H7 (cell line): ENCODE measurements around the gene FUS. TPM values are rescaled to one million over a fixed set of nuclear protein-coding genes. Genes with fewer than 3 reads are reported as not detected.
"Not testable (repeated sequence)": the region's sequence is repeated elsewhere in the genome, so short reads cannot be mapped to it uniquely, and the experiment has no call there.

Experiments used
- DNase-seq: peaks from one replicate; pipeline ENCODE4 v3.0.0; 2012
- H3K27me3 ChIP-seq: 2 replicates; pipeline ENCODE4 v1.6.0; 2011; ENCODE audit warnings: mild to moderate bottlenecking, low read length; ENCODE audit not compliant: control insufficient read depth, insufficient read depth
- H3K36me3 ChIP-seq: replicated peaks from 2 replicates; pipeline ENCODE4 v1.5.1; 2011; ENCODE audit warnings: low read length; ENCODE audit not compliant: control insufficient read depth, insufficient read depth
- H3K4me3 ChIP-seq: 2 replicates; pipeline ENCODE4 v1.5.1; 2011; ENCODE audit warnings: low read depth, mild to moderate bottlenecking, control low read depth, low read length, moderate library complexity; ENCODE audit not compliant: insufficient read depth
- total RNA-seq: library from RNA; depleted of rRNA; stranded (reverse); fragments of >200 nt; shearing (Covaris generic); gene quantifications from 2 replicates; pipeline ENCODE4 v1.2.3, GENCODE V29; 2014; rRNA removed

Gene FUS
- total RNA-seq: 35.3 and 39.8 TPM in 2 replicates

DNA sequence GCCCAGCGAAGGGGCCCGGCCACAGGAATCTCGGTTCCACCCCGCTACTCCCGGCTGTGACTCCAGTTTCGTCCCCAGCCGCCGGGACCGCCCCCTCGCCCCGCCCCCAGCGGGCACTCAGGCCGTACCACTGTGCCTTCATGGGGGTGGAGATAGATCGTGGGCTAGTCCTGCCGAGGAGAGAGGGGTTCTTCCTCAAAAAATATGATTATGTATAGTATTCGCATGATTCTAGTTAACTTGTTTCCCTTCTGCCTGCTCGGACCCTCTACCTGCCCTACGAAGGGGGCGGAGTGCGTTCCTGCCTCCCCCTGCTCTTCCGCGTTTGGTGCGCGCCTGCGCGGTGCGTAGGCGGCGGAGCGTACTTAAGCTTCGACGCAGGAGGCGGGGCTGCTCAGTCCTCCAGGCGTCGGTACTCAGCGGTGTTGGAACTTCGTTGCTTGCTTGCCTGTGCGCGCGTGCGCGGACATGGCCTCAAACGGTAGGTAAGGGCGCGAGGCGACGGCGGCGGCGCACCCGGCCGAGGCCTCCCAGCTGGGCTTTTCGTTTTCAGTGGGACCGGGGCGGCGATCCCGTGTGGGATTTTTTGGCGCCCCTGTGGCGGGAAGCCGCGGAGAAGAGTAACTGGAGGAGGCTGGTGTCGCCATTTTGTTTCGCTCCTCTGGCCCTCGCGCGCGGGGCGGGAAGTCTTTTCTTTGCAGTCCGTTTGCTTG lies at the start of gene FUS:
TSS of gene FUS (plus strand) at position 393 of the 713 bp plus-strand sequence. CDS start at position 469, 76 bp downstream.
- Histone ChIP-seq H3K27me3 (no peaks in the 10 kb centered on the region), H3K4me3 (peak within 1 kb of the TSS; percentile 93), H3K36me3 (peaks cover 23% of the 10 kb centered on the region)
- DNase-seq: peak; percentile 99

DNA sequence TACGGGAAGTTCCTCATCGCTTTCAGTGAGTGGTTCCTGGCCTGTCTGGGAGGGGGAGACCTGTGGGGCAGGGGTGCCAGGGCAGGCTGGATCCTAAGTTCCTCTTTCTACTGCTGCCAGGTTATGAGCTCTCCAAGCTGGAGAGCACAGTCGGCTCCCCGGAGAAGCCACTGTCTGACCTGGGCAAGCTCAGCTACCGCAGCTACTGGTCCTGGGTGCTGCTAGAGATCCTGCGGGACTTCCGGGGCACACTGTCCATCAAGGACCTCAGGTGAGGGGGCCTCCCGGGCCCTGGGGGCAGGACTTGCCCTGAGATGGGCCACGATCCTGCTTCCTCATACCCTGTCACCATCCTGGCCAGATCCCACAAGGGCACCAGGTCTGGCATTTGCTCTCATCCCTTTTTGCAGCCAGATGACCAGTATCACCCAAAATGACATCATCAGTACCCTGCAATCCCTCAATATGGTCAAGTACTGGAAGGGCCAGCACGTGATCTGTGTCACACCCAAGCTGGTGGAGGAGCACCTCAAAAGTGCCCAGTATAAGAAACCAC lies 49.5 kb upstream of the FUS start:
- Histone ChIP-seq H3K4me3 (no peak overlapping the region), H3K36me3 (peaks cover 15% of the 10 kb centered on the region), H3K27me3 (no peaks in the 10 kb centered on the region)
- DNase-seq: peak; percentile 61

DNA sequence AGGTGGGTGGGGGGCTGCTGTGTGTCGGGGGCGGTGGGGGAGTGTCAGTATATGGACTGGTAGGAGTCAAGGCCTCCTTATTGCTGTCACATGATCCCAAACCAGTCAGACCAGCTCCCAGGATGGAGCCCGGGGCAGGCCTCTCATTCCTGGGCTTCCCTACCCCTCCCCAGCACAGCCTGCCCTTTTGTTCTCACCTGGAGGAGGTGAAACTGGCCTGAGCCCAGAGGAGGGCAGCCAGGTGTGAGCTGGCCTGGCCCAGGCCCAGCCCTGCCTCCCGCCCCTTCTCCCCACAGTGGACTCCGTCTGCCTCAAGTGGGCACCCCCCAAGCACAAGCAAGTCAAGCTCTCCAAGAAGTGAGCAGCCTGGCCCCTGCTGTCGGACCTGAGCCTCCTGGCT lies 49.0 kb upstream of the FUS start:
- peak; percentile 86 for DNase-seq
- Histone ChIP-seq H3K4me3 (no peak overlapping the region), H3K36me3 (peaks cover 15% of the 10 kb centered on the region), H3K27me3 (no peaks in the 10 kb centered on the region)

DNA sequence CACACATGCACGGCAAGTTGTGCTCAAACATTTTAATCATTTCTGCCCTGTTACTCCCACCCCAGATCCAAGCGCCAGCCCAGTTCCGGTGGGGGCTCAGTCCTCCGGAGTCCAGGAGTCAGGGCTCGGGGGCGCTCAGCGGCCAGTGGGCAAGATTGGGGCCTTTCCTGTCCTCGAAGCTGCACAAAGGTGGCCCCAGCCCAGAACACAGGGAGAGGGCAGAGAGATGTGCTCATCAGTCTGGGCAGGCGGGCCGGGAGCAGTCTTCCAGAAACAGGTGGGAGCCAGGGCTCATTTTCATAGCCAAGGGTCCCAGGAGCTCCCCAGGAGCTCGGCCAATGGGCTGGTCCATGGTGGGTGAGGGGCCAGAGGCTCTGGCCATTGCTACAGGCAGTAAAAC lies 48.5 kb upstream of the FUS start:
- Histone ChIP-seq H3K4me3 (no peak overlapping the region), H3K27me3 (no peaks in the 10 kb centered on the region), H3K36me3 (peaks cover 15% of the 10 kb centered on the region)
- no peak for DNase-seq

DNA sequence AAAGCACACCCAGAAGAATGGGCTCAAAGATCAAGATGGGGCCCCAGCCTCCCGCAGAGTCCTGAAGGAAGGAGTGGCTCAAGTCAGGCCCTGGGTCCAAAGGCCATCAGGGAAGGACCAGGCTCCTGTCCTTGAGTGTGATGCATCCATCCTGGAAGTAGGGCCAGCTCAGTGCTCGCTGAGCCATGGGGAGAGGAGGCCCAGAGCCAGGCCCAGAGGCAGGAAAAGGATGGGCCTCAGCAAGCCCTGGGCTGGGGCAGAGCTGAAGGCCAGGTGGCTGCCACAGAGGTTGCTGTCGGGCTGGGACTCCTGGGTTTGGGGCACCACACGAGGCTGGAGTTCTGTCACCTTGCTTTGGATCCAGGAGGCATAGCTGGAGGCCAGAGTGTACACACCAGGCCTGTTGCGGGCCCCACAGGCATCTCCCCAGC lies 48.1 kb upstream of the FUS start:
- peak; percentile 30 for DNase-seq
- Histone ChIP-seq H3K27me3 (no peaks in the 10 kb centered on the region), H3K4me3 (no peak overlapping the region), H3K36me3 (peaks cover 15% of the 10 kb centered on the region)

DNA sequence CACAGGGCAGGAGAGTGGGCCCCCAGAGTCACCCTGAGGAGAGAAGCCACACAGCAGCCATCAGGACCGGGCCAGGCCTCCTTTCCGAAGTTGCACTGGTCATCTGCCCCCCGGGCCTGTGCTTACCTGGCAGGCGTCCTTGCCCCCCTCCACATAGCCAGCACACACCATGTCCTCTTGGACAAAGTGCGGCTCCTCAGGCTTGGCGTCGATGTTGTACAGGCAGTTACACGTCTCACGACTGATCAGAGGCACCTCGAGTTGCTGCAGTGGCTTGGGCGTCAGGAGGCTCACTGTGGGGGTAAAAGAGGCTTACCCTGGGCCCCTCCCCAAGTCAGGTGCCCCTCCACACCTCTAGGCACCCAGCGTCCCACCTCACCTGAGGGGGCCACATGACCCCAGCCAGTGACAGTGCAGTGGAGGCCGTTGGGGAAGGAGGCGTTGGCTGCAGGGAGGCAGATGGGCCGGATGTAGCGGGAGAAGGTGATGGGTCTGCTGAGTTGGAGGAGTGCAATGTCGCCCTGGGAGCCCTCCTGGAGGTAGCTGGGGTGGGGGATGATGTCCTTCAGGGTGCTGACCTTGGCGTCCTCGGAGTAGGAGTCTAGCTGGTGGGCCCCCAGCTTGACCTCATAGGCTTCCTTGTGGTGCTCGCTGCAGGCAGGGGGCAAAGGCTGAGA lies 47.5 kb upstream of the FUS start:
- DNase-seq: peak; percentile 39
- no peak overlapping the region for H3K4me3 ChIP-seq
- H3K36me3 ChIP-seq: peaks cover 13% of the 10 kb centered on the region
- no peaks in the 10 kb centered on the region for H3K27me3 ChIP-seq

DNA sequence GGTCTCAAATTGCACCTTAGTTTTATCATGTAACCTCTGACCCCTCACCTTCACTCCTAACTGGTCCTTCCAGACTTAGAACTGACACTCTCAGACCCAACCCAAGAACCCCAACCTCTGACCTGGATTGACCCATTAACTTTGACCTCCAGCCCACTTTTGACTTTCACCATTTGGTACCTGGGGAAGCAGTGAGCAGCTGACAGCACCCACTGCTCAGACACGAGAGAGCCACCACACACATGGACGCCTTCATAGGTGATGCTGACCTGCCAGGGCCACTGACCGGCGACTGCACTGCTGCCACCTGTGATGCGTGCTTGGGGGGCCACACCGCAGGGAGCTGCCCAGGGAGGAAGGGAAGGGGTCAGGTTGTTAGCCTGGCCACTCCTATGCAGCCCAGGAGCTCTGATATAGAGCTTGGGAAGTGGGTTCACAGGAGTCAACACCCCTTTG lies 46.9 kb upstream of the FUS start:
- no peak for DNase-seq
- Histone ChIP-seq H3K4me3 (no peak overlapping the region), H3K27me3 (no peaks in the 10 kb centered on the region), H3K36me3 (peaks cover 13% of the 10 kb centered on the region)

DNA sequence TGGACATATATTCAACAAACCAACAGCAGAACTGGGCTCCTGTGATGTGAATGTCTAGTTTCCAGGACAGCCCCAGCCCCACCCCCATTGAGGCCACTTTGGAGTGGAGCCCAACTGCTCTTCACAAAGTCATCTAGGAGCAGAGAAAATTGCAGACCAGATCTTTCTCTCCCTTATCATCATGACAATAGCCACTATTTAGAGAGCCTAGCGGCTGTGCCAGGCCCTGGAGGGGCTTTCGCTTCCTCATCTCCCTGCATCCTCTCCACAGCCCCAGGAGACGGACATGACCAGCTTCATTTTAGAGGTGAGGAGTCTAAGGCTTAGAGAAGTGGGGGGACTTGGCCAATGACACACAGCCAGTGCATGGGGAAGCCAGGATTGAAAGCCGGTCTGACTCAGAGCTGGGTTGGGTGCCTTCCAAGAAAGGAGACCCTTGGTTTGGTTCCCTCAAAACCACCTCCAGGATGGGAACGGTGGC lies 45.8 kb upstream of the FUS start:
- H3K4me3 ChIP-seq: peak overlapping the region; percentile 81
- H3K27me3 ChIP-seq: no peaks in the 10 kb centered on the region
- DNase-seq: peak; percentile 72
- peaks cover 13% of the 10 kb centered on the region for H3K36me3 ChIP-seq

DNA sequence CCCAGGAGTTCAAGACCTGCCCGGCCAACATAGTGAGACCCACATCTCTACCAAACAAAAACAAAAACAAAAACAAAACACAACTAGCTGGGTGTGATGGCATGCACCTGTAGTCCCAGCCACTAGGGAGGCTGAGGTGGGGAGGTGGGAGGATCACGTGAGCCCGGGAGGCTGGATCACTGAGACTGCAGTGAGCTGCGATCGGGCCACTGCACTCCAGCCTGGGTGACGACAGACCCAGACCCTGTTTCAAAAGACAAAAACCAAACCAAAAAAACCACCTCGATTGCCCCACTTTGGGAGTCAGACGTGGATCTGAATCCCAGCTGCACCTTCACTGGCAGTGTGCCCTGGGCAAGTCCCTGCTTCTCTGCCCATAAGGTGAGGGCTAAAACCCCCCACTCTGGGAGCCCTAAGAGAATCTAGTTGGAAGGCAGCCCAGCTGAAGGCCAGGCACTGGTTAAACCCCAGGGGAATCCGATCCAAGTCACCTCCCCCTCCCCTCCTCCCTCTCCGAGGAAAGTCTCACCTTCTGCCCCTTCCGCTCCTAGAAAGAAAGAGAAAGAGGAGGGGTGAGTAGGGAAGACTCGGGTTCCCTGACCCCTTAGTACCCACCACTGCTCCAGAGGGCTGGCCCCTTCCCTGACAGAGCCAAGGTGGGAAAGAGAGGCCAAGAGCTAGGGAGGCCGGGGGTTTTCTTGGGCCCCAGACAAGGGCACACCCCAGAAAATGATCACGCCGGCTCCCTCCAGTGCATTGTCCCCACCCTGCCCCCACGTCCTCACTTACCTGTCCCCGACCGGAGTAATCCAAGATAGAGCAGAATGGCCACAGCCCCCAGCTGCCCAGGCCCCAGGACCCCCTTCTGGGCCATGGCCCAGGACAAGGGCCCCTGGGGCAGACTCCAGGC lies 45.1 kb upstream of the FUS start:
- H3K4me3 ChIP-seq: peak overlapping the region; percentile 81
- H3K27me3 ChIP-seq: no peaks in the 10 kb centered on the region
- peaks cover 13% of the 10 kb centered on the region for H3K36me3 ChIP-seq
- peak; percentile 90 for DNase-seq

DNA sequence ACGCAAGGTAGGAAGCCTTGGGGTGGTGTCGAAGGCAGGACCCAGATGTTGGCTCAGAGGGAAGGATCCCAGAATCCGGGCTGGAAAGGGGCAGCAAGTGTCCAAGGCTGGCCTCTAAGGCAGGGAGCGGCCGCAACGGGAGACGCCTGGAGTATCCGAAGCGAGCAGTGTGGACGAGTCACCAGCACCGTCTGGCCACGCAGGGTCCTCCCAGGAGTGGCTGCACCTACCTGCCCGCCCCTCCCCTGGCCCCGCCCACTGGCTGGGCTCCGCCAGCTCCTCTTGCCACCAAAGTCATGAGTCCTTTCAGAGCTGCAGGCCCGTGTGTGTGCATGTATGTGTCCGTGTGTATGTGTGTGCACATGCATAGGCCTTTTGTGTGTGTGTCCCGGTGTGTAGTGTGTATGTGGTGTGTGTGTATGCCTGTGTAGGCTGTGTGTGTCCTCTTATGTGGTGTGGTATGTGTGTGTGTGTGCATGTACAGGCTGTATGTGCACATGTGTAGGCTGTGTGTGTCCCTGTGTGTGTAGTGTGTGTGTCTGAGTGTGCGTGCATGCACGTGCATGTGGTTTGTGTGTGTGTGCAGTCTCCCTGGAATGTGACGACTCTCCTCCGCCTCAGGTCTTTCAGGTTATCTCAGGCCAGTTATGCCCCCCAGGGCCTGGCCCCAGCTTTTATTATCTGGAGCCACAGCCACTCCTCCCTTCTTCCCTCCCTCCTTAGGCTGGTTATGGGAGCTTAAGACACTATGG lies 44.2 kb upstream of the FUS start, which contains the start of gene PRSS8:
TSS of gene PRSS8 (minus strand) at position 193 of the 752 bp plus-strand sequence. CDS start 229 bp downstream, outside the sequence.
- Histone ChIP-seq H3K4me3 (peak within 1 kb of the TSS; percentile 81), H3K27me3 (no peaks in the 10 kb centered on the region), H3K36me3 (peaks cover 13% of the 10 kb centered on the region)
- peak; percentile 89 for DNase-seq

DNA sequence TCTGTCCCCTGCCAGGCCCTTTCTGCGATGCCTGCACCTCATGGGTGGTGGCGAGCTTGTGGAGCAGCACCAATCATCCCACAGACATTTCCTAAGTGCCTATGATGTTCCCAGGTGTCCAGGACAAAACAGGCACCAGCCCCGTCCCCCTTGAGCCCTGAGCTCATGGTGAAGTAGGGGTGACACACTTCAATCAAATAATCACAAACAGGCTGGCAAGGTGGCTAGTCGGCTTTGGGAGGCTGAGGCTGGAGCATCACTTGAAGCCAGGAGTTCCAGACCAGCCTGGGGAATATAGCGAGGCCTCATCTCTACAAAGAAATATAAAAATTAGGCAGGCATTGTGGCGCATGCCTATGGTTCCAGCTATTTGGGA lies 43.7 kb upstream of the FUS start:
- DNase-seq: no peak
- Histone ChIP-seq H3K27me3 (no peaks in the 10 kb centered on the region), H3K36me3 (peaks cover 13% of the 10 kb centered on the region), H3K4me3 (no peak overlapping the region)

DNA sequence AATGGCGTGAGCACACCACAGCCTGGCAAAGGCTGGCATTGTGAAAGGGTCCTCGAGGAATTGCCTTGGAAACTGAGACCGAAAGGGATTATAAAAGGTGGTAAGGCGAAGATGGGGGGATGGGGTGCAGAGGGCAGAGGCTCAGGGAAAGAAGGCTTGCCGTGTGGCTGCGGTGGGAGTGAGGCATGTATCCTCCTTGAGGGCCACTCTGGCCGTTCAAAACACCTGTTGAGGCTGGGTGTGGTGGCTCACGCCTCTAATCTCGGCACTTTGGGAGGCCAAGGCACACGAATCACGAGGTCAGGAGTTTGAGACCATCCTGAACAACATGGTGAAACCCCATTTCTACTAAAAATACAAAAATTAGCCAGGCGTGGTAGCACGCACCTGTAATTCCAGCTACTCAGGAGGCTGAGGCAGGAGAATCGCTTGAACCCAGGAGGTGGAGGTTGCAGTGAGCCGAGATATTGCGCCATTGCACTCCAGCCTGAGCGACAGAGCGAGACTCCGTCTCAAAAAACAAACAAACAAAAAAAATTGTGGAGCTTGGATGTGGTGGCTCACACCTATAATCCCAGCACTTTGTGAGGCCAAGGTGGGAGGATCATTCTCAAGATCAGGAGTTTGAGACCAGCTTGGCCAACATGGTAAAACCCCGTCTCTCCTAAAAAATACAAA lies 43.0 kb upstream of the FUS start:
- H3K27me3 ChIP-seq, H3K36me3 ChIP-seq, DNase-seq, H3K4me3 ChIP-seq: not testable (repeated sequence)
